ENCODE results near the gene SFI1. TPM values are rescaled to one million over a fixed set of nuclear protein-coding genes. Genes with fewer than 3 reads are reported as not detected.

The SFI1 gene
- total RNA-seq, 1 donor from 2014 or later, result 22.1 TPM

Other genes starting within 250 kb of the SFI1 start
- gene PIK3IP1, start 204.0 kb upstream of the SFI1 start, total RNA-seq (ENCODE audit: insufficient read depth, low replicate concordance), result 17.3 TPM
- gene PATZ1, start 150.2 kb upstream of the SFI1 start, total RNA-seq (ENCODE audit: insufficient read depth, low replicate concordance), result 9.1 TPM
- gene DRG1, start 96.9 kb upstream of the SFI1 start, total RNA-seq (ENCODE audit: insufficient read depth, low replicate concordance), result 41.2 TPM
- 6.5 TPM for gene EIF4ENIF1, start 6.7 kb upstream of the SFI1 start, total RNA-seq (ENCODE audit: insufficient read depth, low replicate concordance)
- gene PISD, start 165.7 kb downstream of the SFI1 start, total RNA-seq (ENCODE audit: insufficient read depth, low replicate concordance), result 74.2 TPM

Measured in umbilical cord (tissue), 1 donor.